PC-9 (cell line): ENCODE measurements around the gene HIF1A.

ENCODE experiments used
- EZH2 ChIP-seq: fragments of 200-600 bp; sonication (generic); IDR thresholded peaks from 2 replicates; pipeline ENCODE4 v1.8.0; 2017; ENCODE audit warnings: antibody characterized with exemption, low read depth
- TF ChIP-seq, protein P1 (sequence below): fragments of 200-600 bp; sonication (generic); conservative IDR thresholded peaks from 2 replicates; pipeline ENCODE4 v1.6.1; 2017; ENCODE audit warnings: mixed run types, antibody characterized with exemption, mild to moderate bottlenecking, moderate library complexity

DNA sequence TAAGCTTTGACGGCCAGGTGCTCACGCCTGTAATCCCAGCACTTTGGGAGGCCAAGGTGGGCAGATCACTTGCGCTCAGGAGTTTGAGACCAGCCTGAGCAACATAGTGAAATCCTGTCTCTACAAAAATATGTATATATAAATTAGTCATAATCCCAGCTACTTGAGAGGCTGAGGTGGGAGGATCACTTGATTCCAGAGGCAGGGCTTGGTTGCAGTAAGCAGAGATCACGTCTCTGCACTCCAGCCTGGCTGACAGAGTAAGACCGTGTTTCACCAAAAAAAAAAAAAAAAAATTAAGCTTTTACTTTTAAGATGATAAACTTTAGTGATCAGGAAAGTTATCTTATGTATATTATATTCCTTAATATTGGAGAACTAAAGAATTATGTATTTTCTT is 48.9 kb downstream of the HIF1A start:
- TF ChIP-seq, protein P1, sequence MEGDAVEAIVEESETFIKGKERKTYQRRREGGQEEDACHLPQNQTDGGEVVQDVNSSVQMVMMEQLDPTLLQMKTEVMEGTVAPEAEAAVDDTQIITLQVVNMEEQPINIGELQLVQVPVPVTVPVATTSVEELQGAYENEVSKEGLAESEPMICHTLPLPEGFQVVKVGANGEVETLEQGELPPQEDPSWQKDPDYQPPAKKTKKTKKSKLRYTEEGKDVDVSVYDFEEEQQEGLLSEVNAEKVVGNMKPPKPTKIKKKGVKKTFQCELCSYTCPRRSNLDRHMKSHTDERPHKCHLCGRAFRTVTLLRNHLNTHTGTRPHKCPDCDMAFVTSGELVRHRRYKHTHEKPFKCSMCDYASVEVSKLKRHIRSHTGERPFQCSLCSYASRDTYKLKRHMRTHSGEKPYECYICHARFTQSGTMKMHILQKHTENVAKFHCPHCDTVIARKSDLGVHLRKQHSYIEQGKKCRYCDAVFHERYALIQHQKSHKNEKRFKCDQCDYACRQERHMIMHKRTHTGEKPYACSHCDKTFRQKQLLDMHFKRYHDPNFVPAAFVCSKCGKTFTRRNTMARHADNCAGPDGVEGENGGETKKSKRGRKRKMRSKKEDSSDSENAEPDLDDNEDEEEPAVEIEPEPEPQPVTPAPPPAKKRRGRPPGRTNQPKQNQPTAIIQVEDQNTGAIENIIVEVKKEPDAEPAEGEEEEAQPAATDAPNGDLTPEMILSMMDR = no peak
- no peak for TF ChIP-seq EZH2
